Measurements from ENCODE around the gene HM13. TPM values are rescaled to one million over a fixed set of nuclear protein-coding genes. Genes with fewer than 3 reads are reported as not detected.

Gene HM13
- total RNA-seq, 1 experiment from 2014 or later, result 183 TPM

DNA sequence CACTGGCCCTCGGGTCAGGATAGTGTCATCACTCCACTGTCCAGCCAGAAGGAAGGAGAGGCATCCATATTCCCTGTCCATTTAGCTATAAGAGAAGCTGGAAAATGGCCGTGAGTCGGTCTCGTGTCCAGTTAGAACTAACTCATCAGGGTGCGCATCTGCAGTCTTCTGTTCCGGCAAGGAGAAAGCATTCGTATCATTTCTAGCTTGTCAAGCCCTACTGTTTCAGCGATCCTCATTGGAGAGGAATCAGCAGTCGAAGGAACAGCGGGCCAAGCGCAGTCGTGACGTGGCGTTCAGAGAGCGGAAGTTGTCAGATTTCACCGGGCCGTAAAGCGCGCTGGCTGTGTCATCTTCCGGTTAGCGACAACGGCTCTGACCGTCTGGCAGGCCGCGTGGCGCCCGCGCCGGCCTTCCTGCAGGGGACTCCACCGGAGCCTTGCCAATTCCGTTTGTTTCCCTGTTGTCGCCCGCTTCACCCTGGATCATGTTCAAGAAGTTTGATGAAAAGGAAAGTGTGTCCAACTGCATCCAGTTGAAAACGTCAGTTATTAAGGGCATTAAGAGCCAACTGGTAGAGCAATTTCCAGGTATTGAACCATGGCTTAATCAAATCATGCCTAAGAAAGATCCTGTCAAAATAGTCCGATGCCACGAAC, 32.9 kb downstream of the HM13 start (continued):
- TF ChIP-seq POLR2A (IDR thresholded peaks at IDR 0.05; ENCODE audit: borderline replicate concordance, extremely low read depth, insufficient read depth, insufficient read length), result peak; percentile 45
- peak; percentile 88 for TF ChIP-seq SIN3A (IDR thresholded peaks at IDR 0.05; ENCODE audit: low read depth)
- no peak; the same call in 1 of the 2 replicates for TF ChIP-seq CBX3 (IDR thresholded peaks at IDR 0.05; ENCODE audit: low read depth)
- peak; percentile 42 for TF ChIP-seq SP1 (IDR thresholded peaks at IDR 0.05; ENCODE audit: low read depth)
- TF ChIP-seq, protein P1, sequence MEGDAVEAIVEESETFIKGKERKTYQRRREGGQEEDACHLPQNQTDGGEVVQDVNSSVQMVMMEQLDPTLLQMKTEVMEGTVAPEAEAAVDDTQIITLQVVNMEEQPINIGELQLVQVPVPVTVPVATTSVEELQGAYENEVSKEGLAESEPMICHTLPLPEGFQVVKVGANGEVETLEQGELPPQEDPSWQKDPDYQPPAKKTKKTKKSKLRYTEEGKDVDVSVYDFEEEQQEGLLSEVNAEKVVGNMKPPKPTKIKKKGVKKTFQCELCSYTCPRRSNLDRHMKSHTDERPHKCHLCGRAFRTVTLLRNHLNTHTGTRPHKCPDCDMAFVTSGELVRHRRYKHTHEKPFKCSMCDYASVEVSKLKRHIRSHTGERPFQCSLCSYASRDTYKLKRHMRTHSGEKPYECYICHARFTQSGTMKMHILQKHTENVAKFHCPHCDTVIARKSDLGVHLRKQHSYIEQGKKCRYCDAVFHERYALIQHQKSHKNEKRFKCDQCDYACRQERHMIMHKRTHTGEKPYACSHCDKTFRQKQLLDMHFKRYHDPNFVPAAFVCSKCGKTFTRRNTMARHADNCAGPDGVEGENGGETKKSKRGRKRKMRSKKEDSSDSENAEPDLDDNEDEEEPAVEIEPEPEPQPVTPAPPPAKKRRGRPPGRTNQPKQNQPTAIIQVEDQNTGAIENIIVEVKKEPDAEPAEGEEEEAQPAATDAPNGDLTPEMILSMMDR (IDR thresholded peaks at IDR 0.05 in 2 of 3, conservative IDR thresholded peaks at IDR 0.05 in 1 of 3; ENCODE audit: borderline replicate concordance in 1 of 3, insufficient read depth in 1 of 3, low read depth in 2 of 3, low read length in 2 of 3), result peak in 2 of 3 experiments; percentile 35 to 47; a peak in 4 of 6 replicates
- TF ChIP-seq SRF (IDR thresholded peaks at IDR 0.05; ENCODE audit: low read depth), result no peak
- peak; percentile 39; the same call in 1 of the 2 replicates for TF ChIP-seq FOSL1 (IDR thresholded peaks at IDR 0.05; ENCODE audit: low read depth)
- TF ChIP-seq EGR1 (IDR thresholded peaks at IDR 0.05; ENCODE audit: low read depth), result no peak
- TF ChIP-seq EZH2phosphoT487 (IDR thresholded peaks at IDR 0.05; ENCODE audit: borderline replicate concordance), result no peak

DNA sequence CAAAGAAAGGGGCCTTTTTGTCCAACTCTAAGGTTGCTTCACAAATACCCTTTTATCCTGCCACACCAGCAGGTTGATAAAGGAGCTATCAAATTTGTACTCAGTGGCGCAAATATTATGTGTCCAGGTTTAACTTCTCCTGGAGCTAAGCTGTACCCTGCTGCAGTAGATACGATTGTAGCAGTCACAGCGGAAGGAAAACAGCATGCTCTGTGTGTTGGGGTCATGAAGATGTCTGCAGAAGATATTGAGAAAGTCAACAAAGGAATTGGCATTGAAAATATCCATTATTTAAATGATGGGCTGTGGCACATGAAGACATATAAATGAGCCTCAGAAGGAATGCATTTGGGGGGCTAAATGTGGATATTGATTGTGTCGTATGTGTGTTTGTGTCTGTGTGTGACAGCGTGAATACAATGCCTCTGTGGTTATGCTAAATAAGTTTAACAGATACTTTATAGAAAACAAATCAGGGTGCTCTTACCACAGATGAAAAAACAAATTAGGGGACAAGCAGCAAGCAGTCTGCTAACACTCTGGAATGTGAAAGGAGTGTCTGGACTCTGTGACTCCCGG, 33.6 kb downstream of the HM13 start:
- H4K20me1 ChIP-seq (ENCODE audit: insufficient read depth), result no peaks in the 10 kb centered on the region
- POLR2A ChIA-PET, result interaction anchor here (0.8 to 2.0 kb wide), 3 partner anchors 13 to 19 kb away, joined by 3 to 9 read pairs (median 3); no protein-coding TSS in a partner anchor
- peak overlapping the region; percentile 76 for H3K9ac ChIP-seq (ENCODE audit: low read length)
- ATAC-seq, result no peak
- H3K9me3 ChIP-seq (ENCODE audit: control insufficient read depth in 1 of 2, insufficient read depth in 1 of 2, low read depth in 1 of 2, low read length in 2 of 2), result no peaks in the 10 kb centered on the region
- H3K79me2 ChIP-seq (ENCODE audit: insufficient read depth, low read length), result peaks cover 74% of the 10 kb centered on the region
- peak overlapping the region; percentile 72 for H3K27ac ChIP-seq (ENCODE audit: low read depth, low read length)
- BruUV-seq (replicated peaks), result TSS peak; percentile 62
- H3K27me3 ChIP-seq (ENCODE audit: insufficient read depth, low read length), result no peaks in the 10 kb centered on the region
- peak overlapping the region; percentile 67 to 78 for H3K4me3 ChIP-seq (replicated peaks in 1 of 2; ENCODE audit: low read depth in 1 of 2, low read length in 2 of 2)
- intact Hi-C loops (cut with micrococcal nuclease), result no loop called here
- H3K4me2 ChIP-seq (ENCODE audit: low read length), result peak overlapping the region; percentile 64
- H3K9me2 ChIP-seq (ENCODE audit: insufficient read depth), result no peaks in the 10 kb centered on the region
- peaks cover 35 to 52% of the 10 kb centered on the region in 2 experiments; a peak in 3 of 4 replicates for H3K36me3 ChIP-seq (ENCODE audit: control insufficient read depth in 1 of 2, insufficient read depth in 2 of 2, low read length in 2 of 2)
- CTCF ChIA-PET, result interaction anchor here (1.3 to 1.8 kb wide), 2 partner anchors 10 to 12 kb away, joined by 3 to 11 read pairs; no protein-coding TSS in a partner anchor
- RAD21 ChIA-PET (ENCODE audit: low non-redundant PET in 1 of 2, low total read pairs in 2 of 2, uncharacterized antibody in 2 of 2, unreplicated experiment in 2 of 2), result no interaction called here
- H3K4me1 ChIP-seq (ENCODE audit: control insufficient read depth in 1 of 2, insufficient read depth in 2 of 2, low read length in 2 of 2), result peaks cover 0 to 23% of the 10 kb centered on the region in 2 experiments; a peak in 3 of 4 replicates
- H2AFZ ChIP-seq (ENCODE audit: low read depth, low read length, poor library complexity, severe bottlenecking), result no peak overlapping the region
- DNase-seq (ENCODE audit: low read depth, low spot score), result no peak
- TF ChIP-seq SIN3A (IDR thresholded peaks at IDR 0.05; ENCODE audit: low read depth) (no peak), TCF7L2 (IDR thresholded peaks at IDR 0.05; ENCODE audit: borderline replicate concordance, extremely low read depth, insufficient read depth, insufficient read length) (no peak), CEBPB (IDR thresholded peaks at IDR 0.05; ENCODE audit: low read depth) (no peak), CBX3 (IDR thresholded peaks at IDR 0.05; ENCODE audit: low read depth) (no peak), EGR1 (IDR thresholded peaks at IDR 0.05; ENCODE audit: low read depth) (no peak), SRF (IDR thresholded peaks at IDR 0.05; ENCODE audit: low read depth) (no peak), ZNF274 (IDR thresholded peaks at IDR 0.05; ENCODE audit: low read depth, low read length) (no peak), POLR2AphosphoS5 (IDR thresholded peaks at IDR 0.05; ENCODE audit: low read depth, low read length) (no peak), YY1 (IDR thresholded peaks at IDR 0.05; ENCODE audit: extremely low read depth, insufficient replicate concordance, low read depth, low read length) (no peak), SP1 (IDR thresholded peaks at IDR 0.05; ENCODE audit: low read depth) (no peak)
- TF ChIP-seq, protein P2, sequence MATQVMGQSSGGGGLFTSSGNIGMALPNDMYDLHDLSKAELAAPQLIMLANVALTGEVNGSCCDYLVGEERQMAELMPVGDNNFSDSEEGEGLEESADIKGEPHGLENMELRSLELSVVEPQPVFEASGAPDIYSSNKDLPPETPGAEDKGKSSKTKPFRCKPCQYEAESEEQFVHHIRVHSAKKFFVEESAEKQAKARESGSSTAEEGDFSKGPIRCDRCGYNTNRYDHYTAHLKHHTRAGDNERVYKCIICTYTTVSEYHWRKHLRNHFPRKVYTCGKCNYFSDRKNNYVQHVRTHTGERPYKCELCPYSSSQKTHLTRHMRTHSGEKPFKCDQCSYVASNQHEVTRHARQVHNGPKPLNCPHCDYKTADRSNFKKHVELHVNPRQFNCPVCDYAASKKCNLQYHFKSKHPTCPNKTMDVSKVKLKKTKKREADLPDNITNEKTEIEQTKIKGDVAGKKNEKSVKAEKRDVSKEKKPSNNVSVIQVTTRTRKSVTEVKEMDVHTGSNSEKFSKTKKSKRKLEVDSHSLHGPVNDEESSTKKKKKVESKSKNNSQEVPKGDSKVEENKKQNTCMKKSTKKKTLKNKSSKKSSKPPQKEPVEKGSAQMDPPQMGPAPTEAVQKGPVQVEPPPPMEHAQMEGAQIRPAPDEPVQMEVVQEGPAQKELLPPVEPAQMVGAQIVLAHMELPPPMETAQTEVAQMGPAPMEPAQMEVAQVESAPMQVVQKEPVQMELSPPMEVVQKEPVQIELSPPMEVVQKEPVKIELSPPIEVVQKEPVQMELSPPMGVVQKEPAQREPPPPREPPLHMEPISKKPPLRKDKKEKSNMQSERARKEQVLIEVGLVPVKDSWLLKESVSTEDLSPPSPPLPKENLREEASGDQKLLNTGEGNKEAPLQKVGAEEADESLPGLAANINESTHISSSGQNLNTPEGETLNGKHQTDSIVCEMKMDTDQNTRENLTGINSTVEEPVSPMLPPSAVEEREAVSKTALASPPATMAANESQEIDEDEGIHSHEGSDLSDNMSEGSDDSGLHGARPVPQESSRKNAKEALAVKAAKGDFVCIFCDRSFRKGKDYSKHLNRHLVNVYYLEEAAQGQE (IDR thresholded peaks at IDR 0.05; ENCODE audit: low read depth), result no peak

All from HCT116 (cell line).